ENCODE data around the gene CLK3.
A peak's percentile ranks its signal among the peaks of the same experiment; 100 is the strongest.

Gene CLK3

DNA sequence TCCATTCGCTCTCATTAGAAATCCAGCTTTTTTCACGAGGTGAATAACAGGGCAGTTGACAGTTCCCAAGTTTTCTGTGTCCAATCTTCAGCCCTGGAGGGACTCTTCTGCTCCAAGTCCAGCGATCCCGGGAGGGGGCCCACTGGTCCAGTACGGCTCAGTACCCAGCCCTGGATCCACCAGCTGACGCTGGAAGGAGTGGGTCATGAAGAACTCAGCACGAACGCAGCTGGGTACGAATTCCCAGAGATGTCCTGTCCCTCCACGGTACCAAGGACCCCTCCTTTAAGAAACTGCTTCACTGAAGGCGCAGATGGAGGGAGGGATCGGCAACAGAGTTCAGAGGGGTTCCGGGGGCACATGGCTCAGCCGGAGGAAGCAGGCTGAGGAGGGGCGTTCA lies 16.5 kb upstream of the CLK3 start:
- TF ChIP-seq, protein P1, sequence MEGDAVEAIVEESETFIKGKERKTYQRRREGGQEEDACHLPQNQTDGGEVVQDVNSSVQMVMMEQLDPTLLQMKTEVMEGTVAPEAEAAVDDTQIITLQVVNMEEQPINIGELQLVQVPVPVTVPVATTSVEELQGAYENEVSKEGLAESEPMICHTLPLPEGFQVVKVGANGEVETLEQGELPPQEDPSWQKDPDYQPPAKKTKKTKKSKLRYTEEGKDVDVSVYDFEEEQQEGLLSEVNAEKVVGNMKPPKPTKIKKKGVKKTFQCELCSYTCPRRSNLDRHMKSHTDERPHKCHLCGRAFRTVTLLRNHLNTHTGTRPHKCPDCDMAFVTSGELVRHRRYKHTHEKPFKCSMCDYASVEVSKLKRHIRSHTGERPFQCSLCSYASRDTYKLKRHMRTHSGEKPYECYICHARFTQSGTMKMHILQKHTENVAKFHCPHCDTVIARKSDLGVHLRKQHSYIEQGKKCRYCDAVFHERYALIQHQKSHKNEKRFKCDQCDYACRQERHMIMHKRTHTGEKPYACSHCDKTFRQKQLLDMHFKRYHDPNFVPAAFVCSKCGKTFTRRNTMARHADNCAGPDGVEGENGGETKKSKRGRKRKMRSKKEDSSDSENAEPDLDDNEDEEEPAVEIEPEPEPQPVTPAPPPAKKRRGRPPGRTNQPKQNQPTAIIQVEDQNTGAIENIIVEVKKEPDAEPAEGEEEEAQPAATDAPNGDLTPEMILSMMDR (IDR thresholded peaks at IDR 0.05; ENCODE audit: control insufficient read depth, insufficient read depth, low read depth, low read length, missing control alignments), result no peak
- DNase-seq (ENCODE audit: low read depth), result no peak
- peak overlapping the region; percentile 91 for H3K4me3 ChIP-seq (ENCODE audit: control insufficient read depth, low read depth, low read length)

- no peak for DNase-seq (ENCODE audit: low read depth)
- TF ChIP-seq, protein P1 (IDR thresholded peaks at IDR 0.05; ENCODE audit: control insufficient read depth, insufficient read depth, low read depth, low read length, missing control alignments), result no peak
- H3K4me3 ChIP-seq (ENCODE audit: control insufficient read depth, low read depth, low read length), result no peak overlapping the region
These were observed 12.4 kb upstream of the CLK3 start for GRCh38 chr15:74603026-74603788.

GRCh38 chr15:74603789-74604705 lies 11.6 kb upstream of the CLK3 start:
- TF ChIP-seq, protein P1 (IDR thresholded peaks at IDR 0.05; ENCODE audit: control insufficient read depth, insufficient read depth, low read depth, low read length, missing control alignments), result no peak
- no peak for DNase-seq (ENCODE audit: low read depth)

GRCh38 chr15:74604983-74605794 lies 10.4 kb upstream of the CLK3 start:
- no peak overlapping the region for H3K4me3 ChIP-seq (ENCODE audit: control insufficient read depth, low read depth, low read length)
- DNase-seq (ENCODE audit: low read depth), result no peak
- TF ChIP-seq, protein P1 (IDR thresholded peaks at IDR 0.05; ENCODE audit: control insufficient read depth, insufficient read depth, low read depth, low read length, missing control alignments), result no peak

More at GRCh38 chr15:74603789-74604705, 11.6 kb upstream of the CLK3 start:
- H3K4me3 ChIP-seq (ENCODE audit: control insufficient read depth, low read depth, low read length), result no peak overlapping the region

DNA sequence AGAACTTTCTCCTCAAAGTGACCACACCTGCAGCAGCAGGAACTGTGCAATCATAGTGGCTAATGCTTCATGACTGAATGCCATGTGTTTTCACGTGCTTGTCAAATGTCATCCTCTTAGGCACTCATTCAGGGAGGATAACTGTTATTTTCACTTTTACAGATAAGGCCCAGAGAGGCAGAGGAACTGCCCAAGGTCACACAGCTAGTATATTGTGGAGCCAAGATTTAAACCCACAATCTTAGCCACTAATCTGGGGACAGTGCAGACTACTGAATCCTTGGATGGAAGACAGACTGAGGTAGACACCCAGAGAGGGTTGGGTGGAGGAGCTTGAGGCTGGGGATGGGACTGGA lies 9.9 kb upstream of the CLK3 start:
- TF ChIP-seq, protein P1 (IDR thresholded peaks at IDR 0.05; ENCODE audit: control insufficient read depth, insufficient read depth, low read depth, low read length, missing control alignments), result no peak
- no peak for DNase-seq (ENCODE audit: low read depth)
- H3K4me3 ChIP-seq (ENCODE audit: control insufficient read depth, low read depth, low read length), result no peak overlapping the region

- no peak for DNase-seq (ENCODE audit: low read depth)
- TF ChIP-seq, protein P1 (IDR thresholded peaks at IDR 0.05; ENCODE audit: control insufficient read depth, insufficient read depth, low read depth, low read length, missing control alignments), result no peak
- no peak overlapping the region for H3K4me3 ChIP-seq (ENCODE audit: control insufficient read depth, low read depth, low read length)
These were observed 6.8 kb upstream of the CLK3 start for GRCh38 chr15:74608786-74609185.
